GM18873 (cell line): ENCODE results near the gene LPP.
"Not testable (repeated sequence)": the region's sequence is repeated elsewhere in the genome, so short reads cannot be mapped to it uniquely, and the experiment has no call there.

Experiments used
- ATAC-seq: cut with Tn5 transposase; IDR thresholded peaks from one replicate; pipeline ENCODE4 v1.9.1; 2021; ENCODE audit warnings: mild to moderate bottlenecking, moderate library complexity, moderate number of reproducible peaks; ENCODE audit not compliant: unreplicated experiment, low FRiP score

The LPP gene

DNA sequence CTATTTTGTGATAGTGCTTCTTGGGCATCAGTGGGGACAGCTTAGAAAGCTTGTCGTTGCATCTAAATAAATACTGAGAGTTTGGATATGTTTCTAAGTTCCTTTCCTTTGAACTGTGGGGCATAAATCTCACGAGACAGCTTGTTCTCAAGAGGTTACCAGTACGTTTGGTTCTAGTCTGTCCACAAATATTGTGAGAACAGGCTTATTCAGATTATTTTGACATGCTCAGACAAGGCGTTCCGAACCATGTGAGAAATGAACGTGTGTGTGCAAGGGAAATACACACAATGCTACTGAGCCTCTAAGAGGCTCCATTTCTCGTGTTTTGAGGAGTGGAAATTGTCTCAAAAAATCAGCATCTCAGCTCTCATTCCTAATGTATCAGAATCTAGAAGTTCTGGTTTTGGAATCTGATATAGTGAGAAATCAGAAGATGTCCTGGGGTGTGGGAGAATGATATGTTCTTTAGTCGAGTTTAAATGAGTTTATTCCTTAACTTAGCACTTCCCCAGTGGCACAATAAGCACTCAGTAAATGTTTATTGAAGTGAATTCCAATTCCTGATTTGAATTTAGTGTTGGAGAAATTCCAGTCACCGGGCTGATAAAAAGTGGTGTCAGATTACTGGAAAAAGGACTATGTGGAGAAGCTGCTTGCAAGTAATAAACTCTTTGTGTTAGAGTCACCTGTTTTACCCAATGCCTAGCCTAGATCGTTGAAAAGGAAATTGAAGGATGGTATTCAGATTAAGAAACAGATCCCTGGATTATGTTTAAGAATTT lies 481.5 kb downstream of the LPP start:
- no peak for ATAC-seq

DNA sequence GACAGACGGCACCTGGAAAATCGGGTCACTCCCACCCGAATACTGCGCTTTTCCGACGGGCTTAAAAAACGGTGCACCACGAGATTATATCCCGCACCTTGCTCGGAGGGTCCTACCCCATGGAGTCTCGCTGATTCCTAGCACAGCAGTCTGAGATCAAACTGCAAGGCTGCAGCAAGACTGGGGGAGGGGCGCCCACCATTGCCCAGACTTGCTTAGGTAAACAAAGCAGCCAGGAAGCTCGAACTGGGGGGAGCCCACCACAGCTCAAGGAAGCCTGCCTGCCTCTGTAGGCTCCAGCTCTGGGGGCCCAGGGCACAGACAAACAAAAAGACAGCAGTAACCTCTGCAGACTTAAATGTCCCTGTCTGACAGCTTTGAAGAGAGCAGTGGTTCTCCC lies 482.3 kb downstream of the LPP start:
- not testable (repeated sequence) for ATAC-seq

GRCh38 chr3:188641076-188641475 lies 487.1 kb downstream of the LPP start:
- no peak for ATAC-seq

- no peak for ATAC-seq
Measured at GRCh38 chr3:188643736-188644135, 489.8 kb downstream of the LPP start.

DNA sequence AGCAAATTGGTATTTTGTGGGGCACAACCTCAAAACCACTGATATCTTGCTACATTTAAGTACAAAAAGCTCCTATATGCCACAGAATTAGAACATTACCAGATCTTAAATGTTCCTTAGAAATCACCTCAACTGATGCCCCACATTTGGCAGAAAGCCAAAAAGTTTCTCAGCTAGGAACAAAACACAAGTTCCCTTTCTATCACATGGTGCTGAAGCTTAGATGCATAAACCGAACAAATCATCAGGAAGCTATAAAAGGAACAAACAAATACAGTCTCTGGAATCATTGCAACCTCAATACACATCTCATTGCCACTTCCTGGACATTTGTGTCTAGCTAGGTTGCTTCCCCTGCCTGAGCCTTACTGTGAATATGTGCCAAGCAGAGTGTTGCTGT lies 492.6 kb downstream of the LPP start:
- no peak for ATAC-seq

GRCh38 chr3:188647237-188647636 lies 493.3 kb downstream of the LPP start:
- ATAC-seq, result no peak

GRCh38 chr3:188649521-188649920 lies 495.6 kb downstream of the LPP start:
- ATAC-seq, result no peak

DNA sequence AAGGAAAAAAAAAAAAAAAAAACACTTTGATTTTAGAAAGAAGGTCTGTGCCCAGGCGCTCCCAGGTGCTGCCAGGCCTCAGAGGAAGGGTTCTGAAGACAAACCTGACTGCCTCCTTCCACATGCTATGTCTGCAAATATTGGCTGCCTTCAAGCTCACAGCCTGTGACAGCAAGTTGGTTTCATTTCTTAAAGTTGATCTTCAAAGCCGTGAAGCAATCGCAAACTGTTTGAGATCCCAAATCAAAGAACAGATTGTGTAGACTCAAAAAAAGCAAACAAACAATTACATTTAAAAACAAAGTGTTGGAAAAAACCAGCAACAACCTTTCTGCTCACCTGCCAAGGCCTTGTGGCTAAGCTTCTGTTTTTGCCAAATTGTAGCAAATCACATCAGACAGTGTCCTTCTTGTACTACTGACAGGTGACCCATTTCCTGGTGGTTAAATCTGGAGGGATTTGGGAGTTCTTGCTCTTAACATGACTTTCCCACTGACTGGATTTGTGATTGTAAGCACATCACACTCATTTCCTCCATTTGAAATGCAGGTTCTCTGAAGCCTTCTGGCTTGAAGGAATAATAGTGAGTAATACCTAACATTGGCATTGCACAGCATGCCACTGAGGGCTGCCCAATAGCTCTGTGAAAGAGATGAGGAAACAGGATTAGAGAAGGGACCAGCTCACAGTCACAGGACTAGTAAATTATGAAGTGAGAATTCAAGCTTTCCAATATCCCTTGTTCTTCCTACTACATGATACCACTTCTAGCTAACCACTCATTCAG lies 502.4 kb downstream of the LPP start:
- no peak for ATAC-seq

DNA sequence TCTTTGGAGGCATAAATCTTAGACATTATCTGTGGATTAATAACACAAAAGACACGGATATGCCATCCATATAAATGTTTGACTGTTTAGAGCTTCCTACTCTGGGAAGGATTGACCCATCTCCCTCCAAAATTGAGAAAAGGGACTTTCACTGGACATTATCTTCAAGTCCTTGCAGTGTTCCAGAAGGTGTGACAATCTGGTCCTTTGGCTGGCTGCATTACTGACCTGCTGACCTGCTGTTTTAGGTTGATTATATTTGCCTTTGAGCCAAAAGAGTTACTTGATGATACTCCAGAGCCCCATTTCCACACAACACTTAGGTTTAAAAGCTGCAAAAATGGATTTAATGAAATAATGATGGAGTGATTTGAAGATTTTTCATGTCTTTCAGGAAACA lies 504.6 kb downstream of the LPP start:
- no peak for ATAC-seq

DNA sequence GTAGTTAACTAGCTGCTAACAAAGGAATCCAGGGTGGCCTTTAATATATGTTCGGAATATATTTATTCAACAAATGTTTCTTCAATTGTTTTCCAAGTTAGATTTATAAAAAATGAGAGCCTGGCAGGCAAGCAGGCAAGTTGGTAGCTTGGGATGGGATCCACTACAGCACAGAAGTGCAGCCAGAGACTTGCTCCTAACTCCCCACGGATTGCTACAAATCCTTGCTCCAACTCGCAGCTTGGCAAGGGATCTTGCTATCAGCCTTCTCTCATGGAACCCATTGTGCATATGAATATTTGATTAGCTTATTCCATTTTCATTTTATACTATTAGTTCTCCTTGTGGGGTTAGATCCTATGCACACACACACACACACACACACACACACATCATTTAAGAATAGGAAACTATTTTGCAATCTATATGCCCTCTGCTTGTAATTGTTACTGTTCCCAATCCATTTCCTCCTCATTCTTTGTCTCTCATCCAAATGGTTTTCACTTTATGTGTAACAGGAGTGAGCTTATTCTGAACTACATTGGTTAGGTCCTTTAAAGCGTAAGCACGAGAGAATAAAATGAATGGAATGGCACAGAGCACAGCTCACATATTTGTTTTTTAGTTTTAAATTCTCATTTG lies 505.6 kb downstream of the LPP start:
- no peak for ATAC-seq

DNA sequence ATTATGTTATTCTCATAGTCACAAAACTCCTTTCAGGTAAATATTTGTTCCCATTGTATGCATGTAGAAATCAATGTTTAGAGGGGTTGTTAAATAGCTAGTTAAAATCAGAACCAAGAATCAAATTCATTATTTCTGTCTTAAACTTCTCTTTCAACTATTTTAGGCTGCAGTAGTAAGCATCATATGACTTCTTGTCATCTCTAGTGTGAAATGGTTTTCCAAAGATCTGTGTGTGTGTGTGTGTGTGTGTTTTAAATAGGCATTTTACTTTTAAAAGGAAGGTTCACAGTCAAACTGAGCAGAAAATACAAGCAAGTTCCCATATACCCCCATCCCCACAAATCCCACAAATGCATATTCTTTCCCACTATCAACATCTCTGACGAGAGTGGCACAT lies 506.5 kb downstream of the LPP start:
- no peak for ATAC-seq

- ATAC-seq, result no peak
Measured at GRCh38 chr3:188661806-188662205, 507.8 kb downstream of the LPP start.

DNA sequence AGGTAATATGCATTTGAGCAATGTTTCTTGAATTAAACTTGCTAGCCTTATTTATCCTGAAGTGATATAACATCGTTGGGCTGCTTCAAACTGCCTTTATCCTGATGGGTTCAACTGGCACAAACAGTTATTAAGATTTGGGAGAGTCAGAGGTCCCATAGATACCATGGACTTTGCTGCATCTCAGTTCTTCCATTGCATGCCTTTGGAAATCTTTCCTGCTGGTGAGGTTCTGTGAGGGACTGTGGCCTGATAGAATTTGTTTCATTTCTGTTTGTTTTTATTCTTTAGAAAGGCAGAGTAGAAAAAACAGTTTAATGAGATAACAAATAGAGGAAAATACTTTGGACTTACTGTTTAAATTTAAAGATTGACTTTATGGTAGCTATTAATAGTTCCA lies 508.3 kb downstream of the LPP start:
- no peak for ATAC-seq

GRCh38 chr3:188662795-188663194 lies 508.8 kb downstream of the LPP start:
- ATAC-seq, result no peak

DNA sequence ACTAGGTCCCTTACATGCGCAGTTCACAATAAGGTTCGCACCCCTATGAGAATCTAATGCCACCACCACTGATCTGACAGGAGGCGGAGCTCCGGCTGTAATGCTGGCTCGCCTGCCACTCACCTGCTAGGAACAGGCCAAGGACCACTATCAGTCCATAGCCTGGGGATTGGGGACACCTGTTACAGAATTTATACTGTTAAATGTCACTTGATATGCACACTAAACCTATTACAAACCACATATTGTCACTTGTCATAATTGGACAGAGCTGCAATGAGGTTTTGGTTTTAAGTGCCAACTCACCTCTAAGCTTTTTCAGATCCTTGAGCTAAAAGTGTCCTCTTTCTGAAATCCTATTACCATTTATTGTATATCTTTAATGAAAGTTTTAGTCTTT lies 509.9 kb downstream of the LPP start:
- no peak for ATAC-seq

GRCh38 chr3:188664795-188665194 lies 510.8 kb downstream of the LPP start:
- ATAC-seq, result no peak

DNA sequence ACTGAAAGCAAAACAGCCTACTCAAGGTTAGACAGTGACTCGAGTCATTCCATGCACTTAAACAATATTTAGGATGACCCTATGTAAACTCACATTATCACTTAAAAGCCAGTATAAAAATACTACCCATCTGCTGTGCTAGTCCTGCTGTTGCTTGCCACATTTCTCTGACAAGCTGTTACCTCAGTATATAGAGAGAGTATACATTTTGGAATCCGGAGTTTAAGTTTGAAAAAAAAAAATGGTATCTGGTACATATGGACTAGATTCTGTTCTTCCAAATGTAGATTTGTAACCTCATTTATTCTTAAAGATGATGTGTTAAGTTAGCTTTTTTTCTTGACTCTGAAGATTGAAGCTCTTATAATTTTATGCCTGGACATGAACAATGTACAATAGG lies 514.0 kb downstream of the LPP start:
- no peak for ATAC-seq

DNA sequence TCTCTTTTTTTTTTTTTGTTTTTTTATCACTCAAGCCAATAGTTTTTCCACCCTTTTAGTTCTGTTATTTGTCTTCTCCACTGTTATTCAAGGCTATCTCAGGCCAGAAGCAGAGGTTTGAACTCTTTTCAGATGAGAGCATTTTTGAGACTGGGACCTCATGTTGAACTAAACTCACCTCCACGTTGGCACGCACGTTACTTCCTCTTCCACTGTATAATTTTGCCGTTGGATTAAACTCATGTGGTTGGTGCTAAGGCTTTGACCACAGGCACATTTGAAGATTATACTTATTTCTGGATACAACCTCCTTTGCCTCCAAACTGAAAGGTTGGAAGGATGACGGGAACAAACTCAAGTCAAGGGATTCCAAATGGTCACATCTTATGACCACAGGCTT lies 516.5 kb downstream of the LPP start:
- no peak for ATAC-seq

GRCh38 chr3:188671971-188672370 lies 518.0 kb downstream of the LPP start:
- no peak for ATAC-seq

GRCh38 chr3:188672840-188673239 lies 518.9 kb downstream of the LPP start:
- no peak for ATAC-seq

DNA sequence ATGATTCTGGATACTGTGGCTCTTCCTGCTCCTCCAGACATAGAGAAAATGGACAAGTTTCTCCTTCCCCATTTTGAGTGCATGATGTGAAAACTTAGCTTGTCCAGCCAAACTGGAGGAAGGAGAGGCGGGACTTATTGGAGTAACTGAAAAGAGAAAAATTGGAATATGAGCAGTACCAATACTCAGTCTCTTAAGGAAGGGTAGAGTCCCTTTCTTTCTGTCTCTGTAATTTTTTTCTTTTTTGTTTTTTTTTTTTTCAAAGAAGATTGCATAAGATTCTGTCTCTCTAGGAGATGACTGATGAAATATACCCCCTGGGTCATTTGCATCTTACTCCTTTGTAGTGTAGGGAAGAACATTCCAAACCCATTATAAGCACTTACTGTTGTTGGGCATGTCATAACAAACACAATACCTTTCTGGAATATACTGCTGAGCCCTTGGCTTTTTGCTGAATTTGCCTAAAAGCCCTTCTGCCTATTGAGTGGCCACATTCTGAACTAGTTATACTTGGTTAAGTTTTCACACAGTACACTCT lies 519.8 kb downstream of the LPP start:
- no peak for ATAC-seq
